ENCODE data around the gene PHF21B. TPM values are rescaled to one million over a fixed set of nuclear protein-coding genes. Genes with fewer than 3 reads are reported as not detected.

Gene PHF21B
- total RNA-seq, 2 experiments from 2014 or later, result 0.92 to 1.1 TPM

DNA sequence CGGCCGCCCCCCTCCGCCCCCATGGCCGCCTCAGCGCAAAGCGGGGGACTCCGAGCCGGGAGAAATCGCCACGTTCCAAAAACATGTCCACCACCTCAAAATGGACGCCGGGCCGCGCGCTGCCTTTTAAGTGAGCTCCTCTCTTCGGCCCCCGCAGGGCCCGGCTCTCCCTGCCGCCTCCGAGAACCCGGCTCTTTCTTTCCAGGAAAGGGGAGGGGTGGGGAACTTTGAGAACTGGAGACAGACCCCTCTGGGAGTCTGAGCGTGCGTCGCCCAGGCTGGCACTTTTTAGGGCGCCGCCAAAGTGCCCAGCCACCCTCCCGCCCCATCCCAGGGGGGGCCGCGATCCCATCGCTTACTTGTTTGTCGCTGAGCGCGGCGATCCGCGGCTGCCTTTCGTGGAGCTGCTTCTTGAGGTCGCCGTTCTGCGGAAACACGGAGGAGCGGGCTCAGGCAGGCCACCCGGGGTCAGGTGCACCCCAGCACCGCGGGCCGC, 1.6 kb downstream of the PHF21B start:
- Mint-ChIP-seq H3K27me3 (peaks cover 59% of the 10 kb centered on the region), H3K9me3 (no peaks in the 10 kb centered on the region), H3K36me3 (ENCODE audit: low read depth) (no peaks in the 10 kb centered on the region), H3K4me3 (peak overlapping the region; percentile 27), H3K4me1 (ENCODE audit: low read depth) (peaks cover 11% of the 10 kb centered on the region), H3K27ac (no peak overlapping the region)
- POLR2A ChIA-PET, result interaction anchor here (0.5 kb wide), 1 partner anchor 178 kb away, joined by 3 read pairs; no protein-coding TSS in a partner anchor
- CTCF ChIA-PET, result interaction anchor here (1.4 kb wide), 1 partner anchor 88 kb away, joined by 3 read pairs; no protein-coding TSS in a partner anchor
- TF ChIP-seq, protein P1, sequence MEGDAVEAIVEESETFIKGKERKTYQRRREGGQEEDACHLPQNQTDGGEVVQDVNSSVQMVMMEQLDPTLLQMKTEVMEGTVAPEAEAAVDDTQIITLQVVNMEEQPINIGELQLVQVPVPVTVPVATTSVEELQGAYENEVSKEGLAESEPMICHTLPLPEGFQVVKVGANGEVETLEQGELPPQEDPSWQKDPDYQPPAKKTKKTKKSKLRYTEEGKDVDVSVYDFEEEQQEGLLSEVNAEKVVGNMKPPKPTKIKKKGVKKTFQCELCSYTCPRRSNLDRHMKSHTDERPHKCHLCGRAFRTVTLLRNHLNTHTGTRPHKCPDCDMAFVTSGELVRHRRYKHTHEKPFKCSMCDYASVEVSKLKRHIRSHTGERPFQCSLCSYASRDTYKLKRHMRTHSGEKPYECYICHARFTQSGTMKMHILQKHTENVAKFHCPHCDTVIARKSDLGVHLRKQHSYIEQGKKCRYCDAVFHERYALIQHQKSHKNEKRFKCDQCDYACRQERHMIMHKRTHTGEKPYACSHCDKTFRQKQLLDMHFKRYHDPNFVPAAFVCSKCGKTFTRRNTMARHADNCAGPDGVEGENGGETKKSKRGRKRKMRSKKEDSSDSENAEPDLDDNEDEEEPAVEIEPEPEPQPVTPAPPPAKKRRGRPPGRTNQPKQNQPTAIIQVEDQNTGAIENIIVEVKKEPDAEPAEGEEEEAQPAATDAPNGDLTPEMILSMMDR (IDR thresholded peaks at IDR 0.05), result no peak
- peak; percentile 31 for DNase-seq
- ATAC-seq, result peak; percentile 29
- intact Hi-C loops (cut with micrococcal nuclease), result no loop called here

DNA sequence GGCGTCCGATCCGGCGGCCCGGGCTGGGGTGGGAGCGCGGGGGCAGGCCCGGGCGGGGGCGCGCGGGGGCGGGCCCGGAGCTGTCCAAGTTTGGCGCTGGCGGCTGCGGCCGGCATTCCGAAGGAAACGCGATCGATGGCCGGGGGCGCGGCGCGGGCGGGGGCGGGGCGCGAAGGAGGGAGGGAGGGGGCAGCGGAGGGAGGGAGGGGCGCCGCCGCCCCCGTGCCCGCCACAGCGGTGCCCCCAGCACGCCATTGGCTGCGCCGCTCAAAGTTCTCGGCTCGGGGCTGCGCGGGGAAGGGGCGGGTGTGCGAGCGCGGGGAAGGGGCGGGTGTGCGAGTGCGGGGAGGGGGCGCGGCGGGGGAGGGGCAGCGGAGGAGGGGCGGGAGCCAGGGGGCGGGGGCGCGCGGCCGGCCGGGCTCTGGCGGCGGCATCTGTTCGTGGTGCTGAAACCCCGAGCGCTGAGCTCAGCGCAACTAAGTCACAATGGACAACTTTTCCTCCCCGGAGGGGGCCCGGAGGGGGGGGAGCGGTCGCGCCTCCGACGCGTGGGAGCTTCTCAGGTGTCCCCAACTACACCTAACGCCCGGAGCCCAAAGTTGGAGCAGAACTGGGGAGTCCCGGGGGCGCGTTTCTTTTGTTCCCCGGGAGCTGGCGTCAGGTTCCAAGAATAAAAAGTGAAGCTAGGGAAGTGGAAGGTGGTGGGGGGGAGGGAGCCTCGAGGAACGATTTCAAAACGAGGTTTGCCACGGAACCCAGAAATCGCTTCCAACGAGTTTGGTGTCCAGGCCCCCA, 2.2 kb downstream of the PHF21B start:
- TF ChIP-seq, protein P1 (IDR thresholded peaks at IDR 0.05), result no peak
- Mint-ChIP-seq H3K27ac (no peak overlapping the region), H3K4me1 (ENCODE audit: low read depth) (peaks cover 11% of the 10 kb centered on the region), H3K4me3 (no peak overlapping the region), H3K36me3 (ENCODE audit: low read depth) (no peaks in the 10 kb centered on the region), H3K9me3 (no peaks in the 10 kb centered on the region), H3K27me3 (peaks cover 61% of the 10 kb centered on the region)
- ChIA-PET CTCF (interaction anchor here (1.4 kb wide), 1 partner anchor 89 kb away, joined by 3 read pairs; no protein-coding TSS in a partner anchor), POLR2A (no interaction called here)
- peak; percentile 38 for ATAC-seq
- DNase-seq, result peak; percentile 24
- intact Hi-C loops (cut with micrococcal nuclease), result no loop called here

DNA sequence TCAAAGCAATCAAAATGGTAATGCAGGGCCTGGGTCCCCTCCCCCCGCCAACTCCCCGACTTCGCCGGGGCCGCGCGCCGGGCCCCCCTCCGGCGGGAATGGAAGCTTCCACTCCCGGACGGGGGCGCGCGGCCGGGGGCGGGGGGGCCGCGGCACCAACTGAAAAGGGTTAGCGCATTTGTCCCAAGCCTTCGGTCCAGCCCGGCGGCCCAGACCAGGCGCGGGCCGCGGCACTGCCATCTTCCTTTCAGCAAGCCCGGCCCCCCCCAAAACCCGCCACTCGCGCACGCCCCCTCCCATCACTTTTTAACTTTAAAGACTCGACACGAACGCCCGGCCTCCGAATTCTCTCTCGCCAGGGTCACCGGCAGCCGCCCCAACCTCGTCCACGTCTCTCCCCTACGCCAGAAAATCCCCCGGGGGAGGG, 2.8 kb downstream of the PHF21B start:
- Mint-ChIP-seq H3K27ac (no peak overlapping the region), H3K9me3 (no peaks in the 10 kb centered on the region), H3K36me3 (ENCODE audit: low read depth) (no peaks in the 10 kb centered on the region), H3K4me3 (no peak overlapping the region), H3K4me1 (ENCODE audit: low read depth) (peaks cover 11% of the 10 kb centered on the region), H3K27me3 (peaks cover 57% of the 10 kb centered on the region)
- POLR2A ChIA-PET, result no interaction called here
- DNase-seq (no peak), ATAC-seq (no peak)
- intact Hi-C loops (cut with micrococcal nuclease), result no loop called here
- CTCF ChIA-PET, result interaction anchor here (1.4 kb wide), 1 partner anchor 89 kb away, joined by 3 read pairs; no protein-coding TSS in a partner anchor
- TF ChIP-seq, protein P1 (IDR thresholded peaks at IDR 0.05), result no peak

DNA sequence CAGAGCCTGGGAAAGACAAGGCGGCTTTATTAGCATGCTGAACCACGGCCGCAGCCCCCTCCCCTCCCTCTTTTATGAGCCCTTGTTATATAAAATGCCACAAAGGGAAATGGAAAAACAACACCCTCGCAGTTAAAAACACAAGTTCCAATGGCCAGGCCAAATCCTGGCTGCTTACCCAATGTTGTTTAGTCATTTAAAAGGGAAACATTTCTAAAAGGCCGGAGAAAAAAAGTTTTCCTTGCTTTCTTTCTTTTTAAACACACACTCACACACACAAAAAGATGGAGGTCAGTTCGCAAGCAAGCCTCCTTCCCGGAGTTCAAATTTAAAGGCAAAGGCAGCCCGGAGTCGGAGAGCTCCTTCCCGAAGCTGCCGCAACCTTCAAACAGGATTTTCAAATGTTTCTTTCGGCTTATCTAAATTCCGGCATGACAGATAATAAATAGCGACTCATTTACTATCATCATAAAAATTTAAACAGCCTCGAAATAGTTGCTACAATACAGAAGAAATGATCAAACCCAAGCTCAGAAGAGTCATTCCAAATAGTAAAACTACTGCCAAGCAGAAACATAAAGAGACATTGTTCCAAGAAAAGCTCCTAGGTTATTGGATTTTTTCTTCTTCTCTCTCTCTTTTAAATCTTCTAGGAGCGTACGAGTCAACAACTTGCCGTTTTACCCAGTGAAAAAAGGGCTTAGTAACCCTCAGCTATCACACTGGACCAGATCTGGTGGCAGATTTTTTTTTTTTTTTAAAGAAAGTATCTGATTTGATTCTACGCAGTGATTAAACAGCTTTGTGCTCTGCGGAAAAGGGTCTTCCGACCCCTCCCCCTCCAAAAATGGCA, 3.5 kb downstream of the PHF21B start:
- intact Hi-C loops (cut with micrococcal nuclease), result no loop called here
- Mint-ChIP-seq H3K36me3 (ENCODE audit: low read depth) (no peaks in the 10 kb centered on the region), H3K4me1 (ENCODE audit: low read depth) (peaks cover 11% of the 10 kb centered on the region), H3K27me3 (peaks cover 52% of the 10 kb centered on the region), H3K4me3 (peak overlapping the region; percentile 32), H3K27ac (no peak overlapping the region), H3K9me3 (no peaks in the 10 kb centered on the region)
- DNase-seq (no peak), ATAC-seq (no peak)
- TF ChIP-seq, protein P1 (IDR thresholded peaks at IDR 0.05), result no peak
- ChIA-PET POLR2A (interaction anchor here (0.5 kb wide), 1 partner anchor 137 kb away, joined by 3 read pairs; no protein-coding TSS in a partner anchor), CTCF (no interaction called here)

All from activated CD8-positive, alpha-beta T cell treated with anti-CD3 and anti-CD28 coated beads for 36 hours (primary cell).